EL (cell line): Measurements from ENCODE around the gene SNX30.
A peak's percentile ranks its signal among the peaks of the same experiment; 100 is the strongest.
"Not testable (repeated sequence)": the region's sequence is repeated elsewhere in the genome, so short reads cannot be mapped to it uniquely, and the experiment has no call there.

Experiments used
- DNase-seq: peaks from one replicate; pipeline ENCODE4 v3.0.0-alpha.2; 2016

Gene SNX30

GRCh38 chr9:112750016-112750763 is at the start of gene SNX30:
Gene SNX30, plus strand, starts transcription at chr9:112750760. Its CDS starts 242 bp downstream, at chr9:112751002.
- peak; percentile 93 for DNase-seq

- no peak for DNase-seq
Measured at GRCh38 chr9:112703304-112703703, 47.3 kb upstream of the SNX30 start.

- DNase-seq = peak; percentile 26
Measured at GRCh38 chr9:112705768-112706427, 44.7 kb upstream of the SNX30 start.

- peak; percentile 31 for DNase-seq
Measured at GRCh38 chr9:112711050-112711689, 39.4 kb upstream of the SNX30 start.

GRCh38 chr9:112712678-112713077 is 37.9 kb upstream of the SNX30 start:
- no peak for DNase-seq

GRCh38 chr9:112717661-112718331 is 32.8 kb upstream of the SNX30 start, which contains the start of gene INIP:
Gene INIP, minus strand, starts transcription at chr9:112718117. Its CDS starts 1,632 bp downstream, at chr9:112716485.
- DNase-seq = peak; percentile 98

GRCh38 chr9:112719241-112719691 is 31.3 kb upstream of the SNX30 start:
- DNase-seq = no peak

GRCh38 chr9:112719696-112720095 is 30.9 kb upstream of the SNX30 start:
- no peak for DNase-seq

- no peak for DNase-seq
Measured at GRCh38 chr9:112720113-112720780, 30.3 kb upstream of the SNX30 start.

GRCh38 chr9:112722749-112723148 is 27.8 kb upstream of the SNX30 start:
- not testable (repeated sequence) for DNase-seq

GRCh38 chr9:112725961-112726360 is 24.6 kb upstream of the SNX30 start:
- no peak for DNase-seq

GRCh38 chr9:112726428-112726827 is 24.1 kb upstream of the SNX30 start:
- DNase-seq = no peak

GRCh38 chr9:112728401-112728800 is 22.2 kb upstream of the SNX30 start:
- no peak for DNase-seq

- DNase-seq = no peak
Measured at GRCh38 chr9:112731971-112732370, 18.6 kb upstream of the SNX30 start.

- DNase-seq = no peak
Measured at GRCh38 chr9:112734892-112735291, 15.7 kb upstream of the SNX30 start.

GRCh38 chr9:112743216-112743836 is 7.2 kb upstream of the SNX30 start:
- DNase-seq = no peak

GRCh38 chr9:112744177-112744576 is 6.4 kb upstream of the SNX30 start:
- DNase-seq = no peak

GRCh38 chr9:112747094-112747493 is 3.5 kb upstream of the SNX30 start:
- DNase-seq = no peak

- no peak for DNase-seq
Measured at GRCh38 chr9:112750764-112751055, 150 bp downstream of the SNX30 start.

- peak; percentile 81 for DNase-seq
Measured at GRCh38 chr9:112751056-112751795, 666 bp downstream of the SNX30 start.

GRCh38 chr9:112752334-112753125 is 2.0 kb downstream of the SNX30 start:
- no peak for DNase-seq
